HG02884 (cell line): Measurements from ENCODE around the gene TNS1.

Source experiments
- ATAC-seq: cut with Tn5 transposase; IDR thresholded peaks from one replicate; pipeline ENCODE4 v1.9.1; 2021; ENCODE audit warnings: mild to moderate bottlenecking, moderate library complexity; ENCODE audit not compliant: unreplicated experiment

TNS1 gene

GRCh38 chr2:217932803-217933616 is 69.8 kb downstream of the TNS1 start:
- no peak for ATAC-seq

- ATAC-seq = no peak
Observed at GRCh38 chr2:217931846-217932560, 70.8 kb downstream of the TNS1 start.

GRCh38 chr2:217930761-217931563 is 71.8 kb downstream of the TNS1 start:
- ATAC-seq = no peak

- no peak for ATAC-seq
Observed at GRCh38 chr2:217929757-217930707, 72.8 kb downstream of the TNS1 start.

GRCh38 chr2:217929272-217929671 is 73.5 kb downstream of the TNS1 start:
- no peak for ATAC-seq

GRCh38 chr2:217928324-217929181 is 74.2 kb downstream of the TNS1 start:
- ATAC-seq = no peak

- no peak for ATAC-seq
Observed at GRCh38 chr2:217927601-217928323, 75.0 kb downstream of the TNS1 start.

GRCh38 chr2:217926801-217927200 is 76.0 kb downstream of the TNS1 start:
- no peak for ATAC-seq

GRCh38 chr2:217924346-217924901 is 78.4 kb downstream of the TNS1 start:
- ATAC-seq = no peak

GRCh38 chr2:217923007-217923686 is 79.6 kb downstream of the TNS1 start:
- ATAC-seq = no peak

- no peak for ATAC-seq
Observed at GRCh38 chr2:217922101-217923006, 80.4 kb downstream of the TNS1 start.

GRCh38 chr2:217920879-217921603 is 81.8 kb downstream of the TNS1 start:
- no peak for ATAC-seq

GRCh38 chr2:217919781-217920351 is 82.9 kb downstream of the TNS1 start:
- no peak for ATAC-seq

GRCh38 chr2:217919204-217919603 is 83.6 kb downstream of the TNS1 start:
- no peak for ATAC-seq

GRCh38 chr2:217918308-217919024 is 84.3 kb downstream of the TNS1 start:
- no peak for ATAC-seq
